ENCODE data around the gene IL1RN.

Gene IL1RN

DNA sequence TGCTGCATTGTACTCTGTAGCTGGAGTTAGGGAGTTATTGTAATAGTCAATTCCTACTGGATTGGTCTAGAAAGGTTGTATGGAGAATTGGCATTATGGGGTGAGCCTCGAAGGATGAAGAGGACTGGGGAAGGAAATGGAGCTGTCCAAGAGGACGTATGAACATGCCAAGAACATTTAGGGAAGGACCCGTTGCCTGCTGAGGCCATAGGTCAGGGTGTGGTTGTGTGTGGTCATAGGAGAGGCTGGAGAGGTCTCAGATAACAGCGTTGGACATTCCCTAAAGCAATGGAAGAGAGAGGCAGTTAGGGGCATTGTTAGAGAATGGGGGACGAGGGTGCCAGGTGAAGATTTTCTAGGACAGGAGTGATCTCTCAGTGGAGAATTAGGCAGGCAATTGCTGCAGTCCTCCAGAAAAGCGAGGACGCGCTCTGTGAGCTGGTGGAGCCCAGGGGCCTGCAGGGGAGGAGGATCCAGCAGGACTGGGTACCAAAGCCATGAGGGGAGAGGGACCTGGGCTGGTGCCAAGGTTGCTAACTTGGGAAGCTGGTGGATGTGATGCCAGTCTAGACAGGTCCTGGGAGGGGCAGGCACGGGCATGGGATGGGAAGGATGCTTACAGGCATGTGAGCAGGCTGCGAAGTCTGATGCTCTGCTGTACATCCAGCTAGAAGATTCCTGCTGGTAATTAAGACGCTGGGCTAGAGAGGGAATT is 37.0 kb downstream of the IL1RN start:
- no peak overlapping the region for H3K27ac ChIP-seq (ENCODE audit: low read depth, low read length)
- no peak overlapping the region for H3K4me3 ChIP-seq (ENCODE audit: low read depth in 1 of 2, low read length in 2 of 2)
- no peaks in the 10 kb centered on the region for H3K27me3 ChIP-seq (ENCODE audit: control insufficient read depth in 1 of 2, insufficient read depth in 2 of 2, low read length in 2 of 2)
- no peaks in the 10 kb centered on the region for H3K9me3 ChIP-seq (ENCODE audit: control insufficient read depth in 1 of 2, low read length in 2 of 2)
- H3K36me3 ChIP-seq (ENCODE audit: control insufficient read depth in 1 of 2, insufficient read depth in 2 of 2, low read length in 2 of 2), result no peaks in the 10 kb centered on the region
- peaks cover 39 to 46% of the 10 kb centered on the region in 2 donors for H3K4me1 ChIP-seq (ENCODE audit: control insufficient read depth in 1 of 2, insufficient read depth in 2 of 2, low read length in 2 of 2)
- no peak overlapping the region for H3K9ac ChIP-seq (ENCODE audit: low read depth in 1 of 2, low read length in 2 of 2)

GRCh38 chr2:113164930-113165585 is 37.7 kb downstream of the IL1RN start:
- Histone ChIP-seq H3K27me3 (ENCODE audit: control insufficient read depth in 1 of 2, insufficient read depth in 2 of 2, low read length in 2 of 2) (no peaks in the 10 kb centered on the region), H3K4me1 (ENCODE audit: control insufficient read depth in 1 of 2, insufficient read depth in 2 of 2, low read length in 2 of 2) (peaks cover 36 to 46% of the 10 kb centered on the region in 2 donors), H3K27ac (ENCODE audit: low read depth, low read length) (no peak overlapping the region), H3K36me3 (ENCODE audit: control insufficient read depth in 1 of 2, insufficient read depth in 2 of 2, low read length in 2 of 2) (no peaks in the 10 kb centered on the region), H3K4me3 (ENCODE audit: low read depth in 1 of 2, low read length in 2 of 2) (no peak overlapping the region), H3K9me3 (ENCODE audit: control insufficient read depth in 1 of 2, low read length in 2 of 2) (no peaks in the 10 kb centered on the region), H3K9ac (ENCODE audit: low read depth in 1 of 2, low read length in 2 of 2) (no peak overlapping the region)

GRCh38 chr2:113166187-113166645 is 38.8 kb downstream of the IL1RN start:
- Histone ChIP-seq H3K9me3 (ENCODE audit: control insufficient read depth in 1 of 2, low read length in 2 of 2) (no peaks in the 10 kb centered on the region), H3K27ac (ENCODE audit: low read depth, low read length) (no peak overlapping the region), H3K9ac (ENCODE audit: low read depth in 1 of 2, low read length in 2 of 2) (peak overlapping the region in 1 of 2 donors; percentile 35), H3K27me3 (ENCODE audit: control insufficient read depth in 1 of 2, insufficient read depth in 2 of 2, low read length in 2 of 2) (no peaks in the 10 kb centered on the region), H3K4me1 (ENCODE audit: control insufficient read depth in 1 of 2, insufficient read depth in 2 of 2, low read length in 2 of 2) (peaks cover 36 to 46% of the 10 kb centered on the region in 2 donors), H3K4me3 (ENCODE audit: low read depth in 1 of 2, low read length in 2 of 2) (no peak overlapping the region), H3K36me3 (ENCODE audit: control insufficient read depth in 1 of 2, insufficient read depth in 2 of 2, low read length in 2 of 2) (no peaks in the 10 kb centered on the region)

DNA sequence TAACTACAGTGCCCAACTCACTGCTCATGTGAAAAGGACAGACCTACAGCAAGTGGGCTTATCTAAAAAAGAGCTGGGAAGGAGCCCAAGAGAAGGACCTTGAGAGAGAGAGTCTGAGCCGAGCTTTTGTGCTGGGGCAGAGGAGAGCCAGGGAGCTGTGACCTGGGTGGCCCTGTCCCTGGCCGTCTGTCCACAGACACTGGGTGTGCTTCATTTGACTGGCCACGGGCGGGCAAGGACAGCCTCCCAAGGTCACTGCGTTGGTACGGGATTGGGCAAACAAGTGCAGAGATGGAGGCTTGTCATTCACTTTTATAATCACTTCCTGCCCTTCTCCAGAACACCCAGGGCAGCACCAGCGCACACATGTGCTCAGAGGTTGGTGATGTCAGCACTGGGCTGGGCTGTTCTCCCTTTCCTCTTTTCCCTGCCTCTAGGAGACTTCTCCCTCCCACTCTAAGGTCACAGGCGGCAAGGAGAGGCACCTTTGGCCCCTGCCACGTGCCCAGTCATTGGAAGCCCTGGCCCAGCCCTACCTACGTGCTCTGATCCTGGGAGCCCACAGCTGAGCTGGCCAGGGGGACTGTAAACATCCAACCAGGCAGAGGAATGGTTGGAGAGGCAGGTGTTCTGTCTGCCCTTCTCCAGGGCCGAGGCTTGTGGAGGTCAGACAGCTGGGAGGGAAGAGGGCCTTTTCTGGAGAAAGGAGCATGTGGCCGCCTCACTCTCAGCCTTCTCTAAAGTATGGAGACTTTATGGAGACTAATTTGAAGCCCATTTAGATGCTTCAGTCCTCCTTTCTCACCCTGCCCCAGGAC is 39.9 kb downstream of the IL1RN start:
- peaks cover 37 to 46% of the 10 kb centered on the region in 2 donors for H3K4me1 ChIP-seq (ENCODE audit: control insufficient read depth in 1 of 2, insufficient read depth in 2 of 2, low read length in 2 of 2)
- H3K27ac ChIP-seq (ENCODE audit: low read depth, low read length), result peak overlapping the region; percentile 63
- no peaks in the 10 kb centered on the region for H3K36me3 ChIP-seq (ENCODE audit: control insufficient read depth in 1 of 2, insufficient read depth in 2 of 2, low read length in 2 of 2)
- H3K9ac ChIP-seq (ENCODE audit: low read depth in 1 of 2, low read length in 2 of 2), result peak overlapping the region; percentile 49 to 50
- H3K27me3 ChIP-seq (ENCODE audit: control insufficient read depth in 1 of 2, insufficient read depth in 2 of 2, low read length in 2 of 2), result no peaks in the 10 kb centered on the region
- H3K9me3 ChIP-seq (ENCODE audit: control insufficient read depth in 1 of 2, low read length in 2 of 2), result no peaks in the 10 kb centered on the region
- peak overlapping the region; percentile 8 to 20 for H3K4me3 ChIP-seq (ENCODE audit: low read depth in 1 of 2, low read length in 2 of 2)

DNA sequence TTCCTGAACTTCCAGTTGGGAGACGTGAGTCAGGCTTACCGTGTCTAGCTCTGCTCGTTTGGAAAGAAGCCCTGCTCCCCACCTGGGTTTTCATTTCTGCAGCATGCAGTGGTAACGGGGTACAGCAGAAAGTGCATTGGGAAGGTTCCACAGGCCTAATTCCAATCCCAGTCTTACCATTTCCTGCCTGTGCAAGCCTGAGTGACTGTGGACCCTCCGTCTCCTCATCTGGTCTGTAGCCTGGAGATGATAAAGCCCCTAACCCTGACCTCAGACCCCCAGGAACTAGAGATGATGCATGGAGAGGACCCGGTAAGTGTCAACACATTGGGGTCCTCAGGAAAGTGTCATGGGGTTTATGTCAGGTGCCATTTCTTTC is 40.6 kb downstream of the IL1RN start:
- Histone ChIP-seq H3K9ac (ENCODE audit: low read depth in 1 of 2, low read length in 2 of 2) (peak overlapping the region in 1 of 2 donors; percentile 34), H3K4me1 (ENCODE audit: control insufficient read depth in 1 of 2, insufficient read depth in 2 of 2, low read length in 2 of 2) (peaks cover 43 to 52% of the 10 kb centered on the region in 2 donors), H3K36me3 (ENCODE audit: control insufficient read depth in 1 of 2, insufficient read depth in 2 of 2, low read length in 2 of 2) (no peaks in the 10 kb centered on the region), H3K27me3 (ENCODE audit: control insufficient read depth in 1 of 2, insufficient read depth in 2 of 2, low read length in 2 of 2) (no peaks in the 10 kb centered on the region), H3K4me3 (ENCODE audit: low read depth in 1 of 2, low read length in 2 of 2) (no peak overlapping the region), H3K27ac (ENCODE audit: low read depth, low read length) (peak overlapping the region; percentile 63), H3K9me3 (ENCODE audit: control insufficient read depth in 1 of 2, low read length in 2 of 2) (no peaks in the 10 kb centered on the region)

- Histone ChIP-seq H3K4me1 (ENCODE audit: control insufficient read depth in 1 of 2, insufficient read depth in 2 of 2, low read length in 2 of 2) (peaks cover 48 to 56% of the 10 kb centered on the region in 2 donors), H3K36me3 (ENCODE audit: control insufficient read depth in 1 of 2, insufficient read depth in 2 of 2, low read length in 2 of 2) (no peaks in the 10 kb centered on the region), H3K27ac (ENCODE audit: low read depth, low read length) (no peak overlapping the region), H3K9ac (ENCODE audit: low read depth in 1 of 2, low read length in 2 of 2) (no peak overlapping the region), H3K9me3 (ENCODE audit: control insufficient read depth in 1 of 2, low read length in 2 of 2) (no peaks in the 10 kb centered on the region), H3K27me3 (ENCODE audit: control insufficient read depth in 1 of 2, insufficient read depth in 2 of 2, low read length in 2 of 2) (no peaks in the 10 kb centered on the region), H3K4me3 (ENCODE audit: low read depth in 1 of 2, low read length in 2 of 2) (no peak overlapping the region)
Measured at GRCh38 chr2:113169002-113169530, 41.7 kb downstream of the IL1RN start.

DNA sequence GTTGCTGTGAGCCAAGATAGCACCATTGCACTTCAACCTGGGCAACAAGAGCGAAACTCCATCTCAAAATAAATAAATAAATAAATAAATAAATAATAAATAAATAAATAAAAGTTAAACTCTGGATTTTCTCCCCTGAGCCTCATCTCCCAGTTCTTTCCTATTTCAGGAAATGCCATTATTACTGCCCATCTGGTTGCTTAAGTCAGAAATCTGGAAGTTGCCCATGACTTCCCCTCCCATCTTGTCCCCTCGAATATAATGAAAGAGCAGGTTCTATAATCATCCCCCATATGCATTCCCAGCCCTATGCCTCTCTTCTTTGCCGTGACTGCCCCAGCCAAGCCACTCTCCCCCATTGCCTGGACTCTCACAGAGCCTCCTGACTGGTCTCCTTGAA is 42.2 kb downstream of the IL1RN start:
- no peak overlapping the region for H3K4me3 ChIP-seq (ENCODE audit: low read depth in 1 of 2, low read length in 2 of 2)
- no peaks in the 10 kb centered on the region for H3K36me3 ChIP-seq (ENCODE audit: control insufficient read depth in 1 of 2, insufficient read depth in 2 of 2, low read length in 2 of 2)
- no peak overlapping the region for H3K9ac ChIP-seq (ENCODE audit: low read depth in 1 of 2, low read length in 2 of 2)
- H3K9me3 ChIP-seq (ENCODE audit: control insufficient read depth in 1 of 2, low read length in 2 of 2), result no peaks in the 10 kb centered on the region
- no peak overlapping the region for H3K27ac ChIP-seq (ENCODE audit: low read depth, low read length)
- peaks cover 42 to 51% of the 10 kb centered on the region in 2 donors for H3K4me1 ChIP-seq (ENCODE audit: control insufficient read depth in 1 of 2, insufficient read depth in 2 of 2, low read length in 2 of 2)
- H3K27me3 ChIP-seq (ENCODE audit: control insufficient read depth in 1 of 2, insufficient read depth in 2 of 2, low read length in 2 of 2), result no peaks in the 10 kb centered on the region

DNA sequence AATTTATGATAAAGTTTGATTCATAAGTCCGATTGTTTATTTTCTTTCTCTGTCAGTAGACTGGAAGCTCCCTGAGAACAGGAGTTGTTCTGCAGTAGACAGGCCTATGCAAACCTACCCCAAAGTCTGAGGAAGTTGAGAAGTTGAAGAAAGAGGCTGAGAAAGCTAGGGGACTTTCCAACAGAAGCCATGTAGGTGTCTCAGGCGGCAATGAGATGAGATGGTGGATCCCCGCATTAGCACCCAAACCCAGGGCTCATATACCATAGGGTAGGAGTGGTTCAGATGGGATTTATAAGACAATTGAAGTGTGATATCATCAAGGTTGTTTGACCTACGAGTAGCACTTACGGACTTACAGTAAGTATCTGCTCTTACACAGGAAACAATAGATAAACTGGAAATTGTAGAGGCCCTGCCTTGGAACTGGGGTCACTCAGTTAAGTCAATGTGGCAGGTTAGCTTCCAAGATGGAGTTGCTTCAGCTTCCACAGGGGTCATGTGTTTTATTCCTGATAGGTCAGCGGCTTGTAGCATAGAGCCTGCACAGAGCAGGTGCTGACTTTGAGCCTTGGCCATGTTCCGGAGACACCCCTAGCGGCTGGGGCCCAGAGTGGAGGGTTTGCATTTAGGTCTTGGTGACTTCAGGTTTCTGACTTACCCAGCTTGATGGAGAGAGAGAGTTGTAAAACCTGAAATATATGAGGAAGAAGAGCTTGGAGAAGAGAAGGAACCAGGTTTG is 44.1 kb downstream of the IL1RN start:
- Histone ChIP-seq H3K4me3 (ENCODE audit: low read depth in 1 of 2, low read length in 2 of 2) (no peak overlapping the region), H3K27me3 (ENCODE audit: control insufficient read depth in 1 of 2, insufficient read depth in 2 of 2, low read length in 2 of 2) (no peaks in the 10 kb centered on the region), H3K36me3 (ENCODE audit: control insufficient read depth in 1 of 2, insufficient read depth in 2 of 2, low read length in 2 of 2) (no peaks in the 10 kb centered on the region), H3K9ac (ENCODE audit: low read depth in 1 of 2, low read length in 2 of 2) (no peak overlapping the region), H3K4me1 (ENCODE audit: control insufficient read depth in 1 of 2, insufficient read depth in 2 of 2, low read length in 2 of 2) (peaks cover 44 to 46% of the 10 kb centered on the region in 2 donors), H3K27ac (ENCODE audit: low read depth, low read length) (no peak overlapping the region), H3K9me3 (ENCODE audit: control insufficient read depth in 1 of 2, low read length in 2 of 2) (no peaks in the 10 kb centered on the region)

GRCh38 chr2:113172721-113173541 is 45.5 kb downstream of the IL1RN start:
- Histone ChIP-seq H3K36me3 (ENCODE audit: control insufficient read depth in 1 of 2, insufficient read depth in 2 of 2, low read length in 2 of 2) (no peaks in the 10 kb centered on the region), H3K4me3 (ENCODE audit: low read depth in 1 of 2, low read length in 2 of 2) (peak overlapping the region in 1 of 2 donors; percentile 69), H3K9ac (ENCODE audit: low read depth in 1 of 2, low read length in 2 of 2) (no peak overlapping the region), H3K9me3 (ENCODE audit: control insufficient read depth in 1 of 2, low read length in 2 of 2) (no peaks in the 10 kb centered on the region), H3K27ac (ENCODE audit: low read depth, low read length) (no peak overlapping the region), H3K4me1 (ENCODE audit: control insufficient read depth in 1 of 2, insufficient read depth in 2 of 2, low read length in 2 of 2) (peaks cover 41 to 44% of the 10 kb centered on the region in 2 donors), H3K27me3 (ENCODE audit: control insufficient read depth in 1 of 2, insufficient read depth in 2 of 2, low read length in 2 of 2) (no peaks in the 10 kb centered on the region)
